RWPE1 (cell line): Measurements from ENCODE around the gene IQCK.

ENCODE experiments used
- CTCF ChIA-PET: fragments of 350-600 bp; sonication (Branson Sonifier 250); formaldehyde crosslinking; extraction: SDS; loops from one replicate; lab custom pipeline; 2021; lab: Yijun Ruan, JAX
- POLR2A ChIA-PET: fragments of 400-600 bp; formaldehyde crosslinking; extraction: SDS; loops from one replicate; lab custom pipeline; 2020; ENCODE audit warnings: antibody characterized with exemption; ENCODE audit not compliant: low non-redundant PET; lab: Yijun Ruan, JAX
- DNase-seq: peaks from one replicate; pipeline ENCODE4 v3.0.0; 2012; ENCODE audit warnings: low spot score
- H3K27ac ChIP-seq: fragments of 450-650 bp; 2 replicates; pipeline ENCODE4 v1.5.1; 2017
- TF ChIP-seq, protein P1 (sequence below): fragments of 450-650 bp; conservative IDR thresholded peaks from 2 replicates; pipeline ENCODE4 v1.5.1; 2017; ENCODE audit warnings: low read depth, mild to moderate bottlenecking

IQCK gene

DNA sequence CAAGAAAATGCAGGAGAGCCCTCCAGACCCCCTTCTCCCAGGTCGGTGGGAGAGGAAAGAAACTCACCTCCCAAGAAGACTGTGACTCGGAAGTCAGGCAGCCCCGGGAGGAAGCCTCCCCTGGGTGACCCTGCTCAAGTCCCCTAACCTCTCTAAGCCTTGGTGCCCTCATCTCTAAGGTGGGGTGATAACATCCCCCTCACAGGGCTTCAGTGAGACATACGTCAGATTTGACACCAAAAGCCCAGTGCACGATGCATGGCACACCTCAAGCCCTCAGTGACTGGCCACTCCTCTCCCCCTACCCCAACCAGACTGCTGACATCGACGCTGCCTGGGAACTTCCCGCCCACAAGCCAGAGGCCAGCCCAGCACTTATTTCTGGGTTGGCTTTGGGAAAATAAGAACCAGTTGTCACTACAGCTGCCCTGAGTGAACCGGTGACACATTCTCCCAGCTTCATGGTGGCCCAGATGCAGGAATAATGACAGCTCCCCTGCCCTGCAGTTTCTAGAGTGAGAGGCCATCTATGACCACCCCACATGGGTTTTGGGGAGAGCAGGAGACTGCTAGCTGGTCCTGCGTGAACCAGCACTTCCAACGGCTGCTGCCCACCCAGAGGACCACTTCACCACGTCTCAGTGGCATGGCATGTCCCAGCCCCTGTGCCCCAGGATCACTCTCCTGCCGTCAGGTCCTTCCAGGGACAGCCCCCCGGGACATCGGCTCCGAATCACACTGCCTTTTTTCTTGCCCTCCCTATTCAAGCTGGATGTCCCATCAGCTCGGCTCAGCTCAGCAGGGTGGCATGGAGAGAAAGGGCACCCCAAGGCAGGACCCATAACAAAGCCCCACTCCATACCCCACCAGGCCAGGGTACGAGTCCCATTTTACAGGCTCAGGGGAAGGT is 9.5 kb upstream of the IQCK start:
- ChIA-PET POLR2A (no interaction called here), CTCF (no interaction called here)
- TF ChIP-seq, protein P1, sequence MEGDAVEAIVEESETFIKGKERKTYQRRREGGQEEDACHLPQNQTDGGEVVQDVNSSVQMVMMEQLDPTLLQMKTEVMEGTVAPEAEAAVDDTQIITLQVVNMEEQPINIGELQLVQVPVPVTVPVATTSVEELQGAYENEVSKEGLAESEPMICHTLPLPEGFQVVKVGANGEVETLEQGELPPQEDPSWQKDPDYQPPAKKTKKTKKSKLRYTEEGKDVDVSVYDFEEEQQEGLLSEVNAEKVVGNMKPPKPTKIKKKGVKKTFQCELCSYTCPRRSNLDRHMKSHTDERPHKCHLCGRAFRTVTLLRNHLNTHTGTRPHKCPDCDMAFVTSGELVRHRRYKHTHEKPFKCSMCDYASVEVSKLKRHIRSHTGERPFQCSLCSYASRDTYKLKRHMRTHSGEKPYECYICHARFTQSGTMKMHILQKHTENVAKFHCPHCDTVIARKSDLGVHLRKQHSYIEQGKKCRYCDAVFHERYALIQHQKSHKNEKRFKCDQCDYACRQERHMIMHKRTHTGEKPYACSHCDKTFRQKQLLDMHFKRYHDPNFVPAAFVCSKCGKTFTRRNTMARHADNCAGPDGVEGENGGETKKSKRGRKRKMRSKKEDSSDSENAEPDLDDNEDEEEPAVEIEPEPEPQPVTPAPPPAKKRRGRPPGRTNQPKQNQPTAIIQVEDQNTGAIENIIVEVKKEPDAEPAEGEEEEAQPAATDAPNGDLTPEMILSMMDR, result no peak
- DNase-seq, result no peak
- no peak overlapping the region for H3K27ac ChIP-seq

DNA sequence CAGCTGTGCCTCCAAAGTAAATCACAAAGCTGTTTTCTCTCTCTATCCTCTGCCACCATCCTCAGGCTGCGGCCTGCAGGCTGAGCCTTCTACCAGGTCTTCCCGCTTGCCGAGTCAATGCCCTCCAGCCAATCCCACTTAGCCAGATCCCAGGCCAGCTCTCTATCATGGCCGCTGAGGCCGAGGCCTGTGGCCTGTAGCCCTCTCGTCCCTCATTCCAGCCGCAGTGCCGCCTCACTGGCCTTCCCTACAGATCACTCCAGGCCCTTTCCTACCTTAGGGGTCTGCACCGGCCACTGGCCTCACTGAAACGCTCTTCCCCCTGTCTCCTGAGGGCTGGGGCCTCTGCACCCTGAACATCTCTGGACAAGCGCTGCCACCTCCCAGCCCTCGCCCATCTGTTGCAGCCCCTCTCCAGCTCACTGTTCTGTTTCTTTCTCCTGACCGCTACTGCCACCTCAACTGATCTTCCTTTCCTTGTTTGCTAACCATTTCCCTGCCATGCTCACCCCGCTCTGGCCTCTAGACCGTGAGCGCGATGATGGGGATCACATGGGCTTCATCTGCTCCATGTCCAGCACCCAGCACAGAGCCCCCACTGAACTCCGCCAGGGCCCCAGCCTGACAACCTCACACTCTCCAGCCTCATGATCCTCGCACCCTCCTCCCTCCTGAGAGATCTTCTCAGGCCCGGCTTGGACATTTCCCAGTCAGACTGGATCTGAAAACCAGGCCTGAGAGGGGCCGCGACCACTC is 8.5 kb upstream of the IQCK start:
- DNase-seq, result no peak
- no peak overlapping the region; the same call in 1 of the 2 replicates for H3K27ac ChIP-seq
- ChIA-PET POLR2A (no interaction called here), CTCF (interaction anchor here (0.7 kb wide), 1 partner anchor 1023 kb away, joined by 3 read pairs; no protein-coding TSS in a partner anchor)
- TF ChIP-seq, protein P1, result no peak

DNA sequence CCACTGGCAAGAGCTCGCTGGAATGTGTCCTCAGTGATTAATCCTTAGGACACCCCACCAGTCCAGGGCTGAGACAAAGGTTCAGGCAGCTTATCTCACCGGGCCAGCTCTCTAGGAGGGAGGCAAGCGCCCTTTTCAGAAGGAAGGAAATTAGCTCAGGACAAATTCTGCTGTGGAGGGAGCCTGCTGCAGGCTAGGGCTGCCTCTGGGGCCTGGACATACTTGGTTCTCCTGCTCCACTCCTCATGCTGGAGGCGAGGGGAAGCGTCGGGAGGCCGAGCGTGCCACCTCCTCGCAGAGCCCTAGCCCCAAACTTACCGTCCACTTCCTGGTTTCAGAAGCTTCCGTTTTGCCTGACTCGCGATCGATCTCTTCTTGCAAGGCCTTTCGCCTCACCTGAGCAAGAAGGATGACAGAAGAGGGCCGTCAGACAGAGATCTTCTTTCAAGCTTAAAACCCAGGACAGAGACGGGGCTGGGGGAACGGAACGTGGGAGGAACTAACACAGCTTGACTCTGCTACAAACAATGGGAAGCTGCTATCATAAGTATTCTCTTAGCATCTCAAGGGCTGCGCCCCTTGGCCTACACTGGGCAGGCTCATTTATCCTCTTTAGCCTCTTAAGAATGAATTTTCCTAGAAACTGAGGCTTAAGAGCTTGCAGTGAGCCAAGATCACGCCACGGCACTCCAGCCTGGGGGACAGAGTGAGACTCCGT is 7.7 kb upstream of the IQCK start:
- no peak for DNase-seq
- ChIA-PET CTCF (interaction anchor here (0.7 kb wide), 1 partner anchor 1022 kb away, joined by 3 read pairs; no protein-coding TSS in a partner anchor), POLR2A (no interaction called here)
- TF ChIP-seq, protein P1, result no peak
- no peak overlapping the region; the same call in 1 of the 2 replicates for H3K27ac ChIP-seq

DNA sequence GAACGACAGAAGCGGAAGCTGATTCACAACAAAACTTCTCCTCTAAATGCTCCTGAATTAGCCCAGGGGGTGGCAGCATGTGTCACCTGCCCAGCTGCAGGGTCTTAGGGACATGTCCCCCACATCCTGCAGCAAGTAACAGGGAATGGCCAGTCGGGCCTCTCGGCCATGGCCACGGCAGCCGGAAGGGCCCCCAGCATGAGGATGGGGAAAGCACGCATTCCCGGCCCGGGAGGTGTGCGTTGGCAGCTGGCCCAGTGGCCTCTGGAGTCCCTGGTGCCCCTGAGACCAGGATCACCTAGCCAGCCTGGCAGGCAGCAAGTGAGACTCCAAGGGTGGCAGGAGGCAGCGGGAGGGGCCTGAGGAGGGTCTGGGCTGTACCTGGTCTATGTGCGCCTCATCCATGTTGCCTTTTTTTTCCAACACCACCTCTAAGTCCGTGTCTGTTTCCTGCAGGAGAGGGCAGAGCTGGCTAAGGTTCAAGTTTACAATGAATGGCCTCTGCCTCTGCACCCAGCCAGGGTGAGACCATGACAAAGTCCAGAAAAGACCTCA is 7.0 kb upstream of the IQCK start:
- H3K27ac ChIP-seq, result no peak overlapping the region
- POLR2A ChIA-PET, result no interaction called here
- no peak for DNase-seq
- TF ChIP-seq, protein P1, result no peak
- CTCF ChIA-PET, result no interaction called here

DNA sequence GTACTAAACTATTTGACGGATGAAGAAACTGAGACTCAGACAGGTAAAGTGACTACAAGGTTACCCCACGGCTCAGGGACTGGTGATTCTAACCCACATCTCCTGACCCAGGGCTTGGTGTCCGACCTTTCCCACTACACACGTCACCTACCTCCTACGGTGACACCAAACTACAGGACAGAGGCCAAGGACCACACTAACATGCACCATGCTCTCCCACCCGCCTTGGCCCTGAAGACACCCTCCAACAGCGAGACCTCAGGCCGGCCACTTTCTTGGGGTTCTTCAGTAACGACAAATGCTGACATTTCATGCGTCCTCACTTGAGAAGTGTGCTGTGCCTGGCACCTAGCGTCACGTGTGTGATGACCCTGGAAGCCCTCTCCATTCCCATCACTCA is 6.4 kb upstream of the IQCK start:
- CTCF ChIA-PET, result interaction anchor here (0.6 kb wide), 1 partner anchor 34 kb away, joined by 3 read pairs; no protein-coding TSS in a partner anchor
- no peak for DNase-seq
- TF ChIP-seq, protein P1, result no peak
- no peak overlapping the region for H3K27ac ChIP-seq
- POLR2A ChIA-PET, result no interaction called here
